SIG-M5 treated with dmso at 0.1 percent for 504 hours (cell line): Measurements from ENCODE around the gene PRDM16.

Source experiments
- DNase-seq: peaks from one replicate; lab custom pipeline; 2025; ENCODE audit not compliant: unreplicated experiment; lab: John Stamatoyannopoulos, UW

PRDM16 gene

DNA sequence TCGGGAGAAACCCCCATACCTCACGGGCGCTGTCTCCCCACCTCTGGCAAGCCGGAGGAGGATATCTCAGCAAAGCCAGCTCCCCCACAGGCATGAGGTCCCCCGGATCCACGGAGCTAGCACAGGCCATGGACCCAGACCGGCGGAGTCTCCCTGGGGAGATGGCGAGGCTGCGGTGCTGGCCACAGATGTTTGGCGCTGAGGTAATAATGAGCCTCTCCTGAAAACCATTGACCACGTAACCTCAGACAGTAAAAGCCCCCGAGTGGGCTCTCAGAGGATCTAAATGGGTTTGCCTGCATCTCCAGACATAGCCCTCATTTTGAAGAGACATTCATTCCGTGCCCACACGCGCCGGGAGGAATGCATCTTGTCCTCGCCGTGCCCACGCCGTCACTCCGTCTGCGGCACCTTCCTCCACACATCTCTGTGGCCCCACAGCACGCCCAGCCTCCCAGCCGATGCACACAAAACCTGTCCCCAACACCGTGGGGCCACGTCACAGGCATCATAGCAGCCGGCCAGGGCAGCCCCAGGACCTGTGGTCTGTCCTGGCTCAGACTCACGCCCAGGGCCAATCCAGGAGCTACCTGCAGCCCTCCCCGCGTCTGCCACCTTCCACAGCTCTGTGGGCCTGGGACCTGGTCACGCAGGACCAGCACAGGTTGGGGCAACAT is 150.9 kb downstream of the PRDM16 start:
- DNase-seq = no peak

DNA sequence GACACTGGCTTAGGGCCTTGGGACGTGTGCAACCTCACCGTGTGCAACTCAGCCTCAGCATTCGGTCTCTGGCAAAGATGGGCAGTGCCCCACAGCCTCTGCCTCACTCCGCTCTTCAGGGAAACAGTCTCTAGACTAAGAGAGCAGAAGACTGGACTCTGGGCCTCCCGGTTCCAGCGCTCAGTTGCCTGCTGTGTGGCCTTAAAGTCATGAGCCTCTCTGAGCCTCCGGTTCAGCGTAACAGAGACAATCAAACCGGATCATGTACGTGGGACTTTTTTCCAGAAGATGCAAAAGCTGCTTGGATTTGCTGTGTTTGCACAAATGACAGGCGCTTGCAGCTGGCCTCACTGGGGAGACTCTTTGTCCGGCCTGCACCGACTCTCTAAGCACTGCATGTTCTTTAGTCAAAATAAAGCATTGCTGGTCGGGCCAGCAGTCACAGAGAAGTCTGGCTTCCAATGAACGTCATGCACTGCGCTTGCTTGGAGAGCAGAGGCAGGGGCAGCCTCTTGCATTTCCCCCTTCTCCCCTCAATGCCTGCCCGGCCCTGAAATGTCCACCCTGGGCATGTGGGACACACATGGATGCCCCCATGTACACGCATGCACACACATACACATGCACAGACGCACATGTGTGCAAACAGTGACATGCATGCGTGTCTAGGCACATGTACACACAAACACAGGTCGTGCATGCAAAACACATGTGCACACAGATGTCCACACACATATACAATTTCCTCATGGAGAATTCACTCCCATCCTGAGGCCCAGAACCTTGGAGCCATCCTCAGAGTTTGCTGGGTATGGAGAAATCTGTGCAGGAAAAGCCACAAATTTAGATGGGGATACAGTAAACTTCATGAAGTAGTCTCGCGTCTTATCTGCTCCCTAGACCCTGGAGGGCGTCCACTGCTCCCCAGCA is 152.4 kb downstream of the PRDM16 start:
- no peak for DNase-seq

DNA sequence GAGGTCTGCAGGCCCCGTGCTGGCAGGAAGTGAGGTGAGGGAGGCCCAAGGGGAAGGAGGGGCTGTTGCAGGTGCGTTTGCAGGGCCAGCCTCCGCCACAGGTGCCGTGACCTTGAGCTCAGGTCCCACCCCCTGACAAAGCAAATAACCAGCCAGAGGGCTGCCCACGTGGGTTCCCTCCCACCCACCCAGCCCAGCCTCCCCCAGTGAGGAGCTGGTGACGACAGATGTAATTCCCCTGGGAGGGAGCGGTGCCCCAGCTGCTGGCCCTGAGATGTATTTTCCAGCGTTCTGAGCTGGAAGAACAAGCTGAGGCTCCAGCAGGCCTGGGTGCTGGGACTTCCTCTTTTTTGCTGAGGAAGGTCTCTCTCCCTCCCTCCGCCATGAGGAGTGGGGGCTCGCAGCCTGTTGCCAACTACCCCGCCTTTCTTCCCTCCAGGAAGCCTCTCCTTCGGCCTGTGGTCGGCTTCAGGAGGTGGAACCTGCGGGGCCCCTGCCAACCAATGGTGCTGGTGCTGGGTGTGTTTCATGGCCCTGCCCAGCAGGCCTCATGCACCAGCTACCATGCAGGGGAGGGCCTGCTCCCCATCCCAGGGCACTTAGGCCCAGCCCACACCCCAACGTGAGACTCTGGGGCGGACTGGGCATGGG is 153.2 kb downstream of the PRDM16 start:
- DNase-seq = no peak

DNA sequence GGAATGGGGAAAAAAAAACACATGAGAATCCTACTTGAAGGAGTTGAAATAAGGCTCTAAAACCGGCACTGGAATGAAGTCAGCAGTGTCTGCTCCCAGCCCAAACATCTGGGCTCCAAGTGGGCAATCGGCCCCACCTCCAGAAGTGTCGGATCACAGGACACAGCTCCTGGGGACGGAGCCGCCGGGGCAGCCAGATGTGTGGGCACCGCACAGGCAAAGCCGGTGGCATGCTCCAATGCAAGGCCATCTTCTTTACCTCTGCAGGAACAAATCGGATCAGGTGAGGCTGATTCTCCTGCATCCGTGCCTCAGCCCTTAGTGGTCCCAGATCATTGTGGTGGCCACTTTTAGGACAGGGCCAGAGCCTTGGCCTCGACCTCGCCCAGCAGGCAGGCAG is 156.7 kb downstream of the PRDM16 start:
- no peak for DNase-seq

DNA sequence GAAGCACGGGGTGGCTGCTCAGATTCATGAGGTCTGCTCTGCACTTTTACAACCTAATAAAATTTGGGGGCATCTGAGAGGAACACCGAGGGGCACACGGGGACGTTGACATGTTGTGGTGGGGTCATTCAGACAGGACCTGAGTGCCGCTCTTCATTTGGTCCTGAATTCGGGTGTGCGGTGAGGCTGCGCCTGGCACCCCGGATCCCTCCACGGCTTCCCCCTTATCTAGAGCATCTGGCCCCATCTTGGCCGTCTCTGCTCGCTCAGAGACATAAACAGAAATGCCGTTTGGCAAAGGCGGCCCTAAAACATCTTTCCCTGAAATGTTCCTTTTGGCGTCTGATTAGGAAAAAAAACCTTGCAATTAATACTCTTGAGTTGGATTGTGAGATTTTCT is 157.2 kb downstream of the PRDM16 start:
- DNase-seq = no peak

DNA sequence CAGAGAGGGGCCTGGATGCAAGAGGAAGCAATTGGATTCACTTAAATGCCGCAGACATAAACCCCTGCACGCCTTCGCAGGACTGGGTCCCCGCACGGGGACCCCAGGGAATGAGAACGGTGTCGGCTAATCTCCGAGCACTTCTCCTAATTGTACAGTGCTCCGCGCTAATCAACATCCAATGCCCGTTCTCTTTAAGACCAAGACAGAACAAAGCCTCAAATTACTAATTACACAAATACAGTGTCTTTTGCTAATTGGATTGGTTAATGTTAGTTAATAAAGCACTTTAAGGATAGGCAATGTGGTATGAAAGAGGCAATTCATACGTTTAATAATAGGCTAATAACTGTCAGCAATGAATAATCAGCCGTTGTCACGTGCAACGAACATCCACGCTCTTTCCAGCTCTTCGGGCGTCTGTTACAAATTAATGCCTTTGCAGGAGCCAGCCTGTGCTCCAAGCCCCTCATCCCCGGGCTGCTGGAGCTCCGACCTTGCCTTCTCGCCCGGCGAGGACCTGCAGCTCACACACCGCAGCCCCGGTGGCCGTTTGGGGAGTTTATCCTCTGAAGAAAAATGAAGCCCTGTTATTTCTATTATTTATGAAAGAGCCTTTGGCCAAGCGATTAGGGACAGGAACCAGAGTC is 157.8 kb downstream of the PRDM16 start:
- DNase-seq = no peak

DNA sequence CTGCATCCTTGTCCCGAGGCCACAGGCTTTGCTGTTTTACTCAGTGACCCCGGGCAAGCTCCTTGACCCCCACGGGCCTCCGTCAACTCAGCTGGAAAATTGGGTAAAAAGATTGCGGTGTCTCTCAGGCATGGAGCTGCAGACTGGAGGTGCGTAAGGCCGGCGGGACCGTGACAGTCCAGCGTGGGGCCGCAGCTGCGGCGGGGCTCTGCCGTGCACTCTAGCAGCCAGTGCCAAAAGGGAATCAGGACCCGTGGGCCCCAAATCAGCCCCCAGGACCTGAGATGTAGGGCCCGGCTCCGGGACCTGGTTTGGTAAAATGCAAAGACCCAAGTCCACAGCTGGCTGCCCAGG is 158.3 kb downstream of the PRDM16 start:
- DNase-seq = no peak

DNA sequence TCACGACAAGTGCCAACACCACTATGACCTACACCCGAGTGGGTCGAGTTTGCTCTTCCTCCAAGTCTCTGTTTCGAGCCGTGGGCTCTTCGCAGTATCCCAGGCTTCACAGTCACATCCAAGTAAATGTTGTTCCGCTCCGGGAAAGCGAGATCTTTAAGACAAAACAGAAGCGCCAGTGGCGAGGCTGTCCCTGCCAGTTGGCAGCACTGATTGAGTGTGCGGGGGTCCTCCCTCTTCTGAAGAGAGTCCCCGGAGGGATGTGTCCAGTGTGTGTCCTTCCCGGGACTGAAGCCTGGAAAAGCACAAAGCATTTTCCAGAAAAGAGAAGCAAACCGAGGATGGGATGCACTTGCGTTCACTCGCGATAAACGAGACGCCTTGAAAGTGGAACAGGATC is 158.9 kb downstream of the PRDM16 start:
- DNase-seq = no peak

DNA sequence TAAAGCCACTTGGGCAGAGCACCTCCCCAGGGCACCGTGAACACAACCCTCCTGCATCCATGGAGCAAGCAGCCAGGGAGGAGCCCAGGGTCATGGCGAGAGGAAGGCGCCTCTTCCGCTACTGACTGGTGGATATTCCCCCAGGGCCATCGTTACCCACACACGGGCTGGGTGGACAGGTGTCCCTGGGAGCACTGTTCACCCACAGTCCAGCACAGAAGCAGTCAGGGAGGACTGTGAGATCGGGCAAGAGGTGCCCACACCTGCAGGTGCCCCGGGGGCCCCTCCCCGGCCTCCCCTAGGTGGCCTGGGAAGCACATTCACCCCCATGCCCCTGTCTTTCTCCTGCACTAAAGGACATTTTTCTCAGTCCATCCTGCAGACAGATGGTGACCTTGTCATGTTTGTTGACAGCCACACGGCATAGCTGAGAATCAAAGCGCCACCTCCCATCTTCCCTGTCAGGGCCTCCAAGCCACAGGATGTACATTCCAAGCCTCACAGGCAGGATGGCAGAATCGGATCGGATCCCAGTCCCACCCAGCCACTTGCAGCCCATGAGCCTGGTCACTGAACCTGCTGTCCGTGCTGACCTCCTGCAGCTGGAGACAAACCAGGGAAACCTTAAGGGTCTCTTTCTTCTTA is 160.2 kb downstream of the PRDM16 start:
- no peak for DNase-seq

DNA sequence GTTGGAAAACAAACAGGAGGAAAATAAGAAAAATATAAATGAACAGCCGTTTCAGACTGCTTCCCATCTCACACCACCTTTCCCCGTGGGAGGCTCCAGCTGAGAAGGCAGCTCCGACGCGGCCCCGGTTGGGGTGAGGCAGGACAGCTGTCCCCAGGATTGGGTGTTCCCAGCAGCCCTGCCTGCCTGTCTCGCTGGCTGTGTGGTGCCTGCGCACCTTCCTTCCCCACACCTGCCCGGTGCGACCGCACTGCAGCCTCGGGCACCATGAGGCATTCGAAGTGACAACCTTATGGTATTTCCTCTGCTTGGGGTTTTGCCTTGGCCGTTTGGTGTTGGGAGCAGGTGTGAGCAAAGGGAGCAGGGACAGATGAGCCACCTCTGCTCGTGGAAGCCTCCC is 161.6 kb downstream of the PRDM16 start:
- no peak for DNase-seq

DNA sequence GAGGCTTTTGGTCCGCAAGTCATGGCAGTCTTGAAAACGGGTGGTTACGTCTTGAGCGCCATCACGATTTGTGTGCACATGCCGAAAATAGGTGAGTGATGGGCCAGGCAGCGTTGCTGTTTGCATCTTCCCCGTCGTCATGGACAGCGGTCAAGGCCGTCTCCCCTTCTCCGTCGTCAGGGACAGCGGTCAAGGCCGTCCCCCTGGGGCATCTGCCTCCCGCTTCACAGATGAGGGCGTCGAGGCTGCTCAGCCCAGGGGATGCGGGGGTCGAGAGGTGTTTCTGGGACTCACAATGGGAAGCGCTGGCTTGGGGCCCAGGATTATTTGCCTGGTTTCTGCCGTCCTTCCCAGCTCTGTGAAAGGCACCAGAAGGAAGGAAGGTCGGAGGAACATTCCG is 162.2 kb downstream of the PRDM16 start:
- no peak for DNase-seq

DNA sequence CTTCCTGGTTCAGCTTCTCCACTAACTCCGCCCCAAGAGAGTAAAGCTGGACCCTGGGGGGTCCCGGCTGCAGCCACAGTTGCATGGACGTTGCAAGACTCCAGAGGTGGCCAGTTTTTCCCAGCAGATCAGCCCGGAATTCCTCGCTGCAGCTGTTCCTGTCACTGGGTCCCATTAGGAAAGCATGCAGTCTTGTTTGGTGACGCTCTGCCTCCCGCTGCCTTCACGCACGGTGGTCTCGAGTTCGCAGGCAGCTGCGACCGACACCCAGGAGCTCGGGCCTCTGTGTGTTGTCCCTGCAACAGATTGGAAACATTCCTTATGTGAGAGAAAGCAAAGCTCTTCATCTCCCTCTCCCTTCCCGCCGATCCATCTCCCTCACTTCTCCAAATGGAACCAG is 162.8 kb downstream of the PRDM16 start:
- no peak for DNase-seq

DNA sequence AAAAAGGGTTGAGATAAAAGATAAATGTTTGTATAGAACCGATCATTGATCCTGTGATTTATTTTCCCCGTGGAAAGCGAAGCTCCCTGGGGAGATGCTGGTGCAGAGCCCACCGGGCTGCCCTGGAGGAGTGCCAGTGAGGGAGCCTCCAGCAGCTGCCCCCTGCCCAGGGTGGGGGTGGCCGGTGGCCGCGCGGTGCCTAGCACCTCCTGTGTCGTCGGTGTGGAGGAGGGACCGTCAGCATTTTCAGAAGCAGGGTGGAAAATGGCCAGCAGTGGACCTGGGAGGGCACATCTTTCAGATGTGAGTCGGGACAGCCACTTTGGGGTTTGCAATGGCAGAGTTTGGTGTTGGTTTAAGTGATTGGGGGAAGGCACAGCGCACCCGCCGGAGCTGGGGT is 164.0 kb downstream of the PRDM16 start:
- DNase-seq = no peak

DNA sequence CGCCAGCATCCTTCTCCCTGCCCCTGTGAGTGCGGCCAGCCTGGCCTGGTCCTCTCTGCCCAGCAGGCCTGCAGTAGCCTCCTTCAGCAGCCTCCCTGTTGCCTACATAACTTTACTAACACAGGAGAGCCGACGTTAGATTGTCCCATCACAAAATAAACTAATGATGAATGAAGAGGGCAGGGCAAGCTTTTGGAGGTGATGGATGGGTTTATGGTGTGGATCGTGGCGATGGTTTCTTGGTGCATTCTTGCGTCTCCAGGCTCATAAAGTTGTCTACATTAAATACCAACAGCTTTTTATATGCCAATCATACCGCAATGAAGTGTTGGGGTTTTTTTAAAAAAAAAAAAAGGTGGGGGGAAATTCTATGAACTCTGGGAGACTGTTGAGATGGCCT is 164.5 kb downstream of the PRDM16 start:
- no peak for DNase-seq

DNA sequence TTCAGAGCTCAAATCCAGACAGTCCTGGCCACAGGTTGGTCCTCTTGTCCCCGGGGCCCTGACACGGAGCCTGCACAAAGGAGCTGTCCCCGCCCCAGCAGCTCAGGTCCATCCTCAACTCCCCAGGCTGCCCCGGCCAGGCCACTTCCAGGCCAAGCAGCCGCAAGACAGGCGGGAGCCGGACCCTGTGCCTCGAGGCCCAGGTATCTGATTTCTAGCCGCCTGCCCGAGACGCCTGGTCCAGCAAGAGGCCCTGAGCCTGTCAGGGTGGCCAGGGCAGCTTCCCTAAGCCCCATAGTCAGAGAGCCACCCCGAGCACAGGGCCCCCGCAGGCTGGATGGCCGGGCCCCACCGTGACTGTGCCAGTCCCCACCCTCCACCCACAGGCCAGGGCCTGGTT is 165.3 kb downstream of the PRDM16 start:
- no peak for DNase-seq

DNA sequence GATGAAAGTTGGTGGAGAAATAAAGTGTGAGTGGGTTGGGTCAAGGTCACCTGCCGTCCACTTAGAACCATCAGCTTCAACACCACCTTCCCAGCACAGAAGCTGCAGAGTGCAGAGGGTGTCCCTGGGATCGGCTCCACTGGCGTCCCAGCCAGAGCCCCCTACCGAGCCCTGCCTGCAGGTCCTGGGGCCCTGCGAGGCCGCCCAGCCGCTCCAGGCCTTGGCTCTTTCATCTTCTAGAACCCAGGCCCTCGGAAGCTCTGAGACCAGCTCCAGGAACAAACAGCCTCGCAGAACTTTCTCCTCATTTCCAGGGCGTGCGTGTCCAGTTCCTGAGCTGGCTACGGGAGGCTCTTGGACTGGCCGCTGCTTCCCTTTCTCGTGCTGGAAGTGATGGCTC is 166.0 kb downstream of the PRDM16 start:
- DNase-seq = no peak

DNA sequence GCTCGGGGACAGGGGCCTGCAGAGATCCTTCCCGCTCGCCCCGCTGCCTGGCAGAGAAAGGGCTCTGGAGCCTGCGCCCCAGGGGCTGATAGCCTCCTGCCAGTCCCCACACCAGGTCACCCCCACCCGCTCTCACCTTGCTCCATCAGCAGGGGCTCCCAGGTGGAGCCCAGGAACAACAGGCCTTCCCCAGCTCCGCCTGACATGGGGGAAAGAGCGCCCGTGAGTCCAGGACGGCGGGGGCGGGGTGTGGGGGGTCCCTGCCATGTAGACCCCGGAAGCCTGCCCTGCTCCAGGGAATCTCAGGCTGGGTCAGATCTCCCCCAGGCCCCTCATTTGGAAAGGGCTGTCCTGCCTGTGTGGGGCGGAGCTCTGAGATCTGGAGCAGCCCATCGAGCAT is 166.5 kb downstream of the PRDM16 start:
- no peak for DNase-seq

DNA sequence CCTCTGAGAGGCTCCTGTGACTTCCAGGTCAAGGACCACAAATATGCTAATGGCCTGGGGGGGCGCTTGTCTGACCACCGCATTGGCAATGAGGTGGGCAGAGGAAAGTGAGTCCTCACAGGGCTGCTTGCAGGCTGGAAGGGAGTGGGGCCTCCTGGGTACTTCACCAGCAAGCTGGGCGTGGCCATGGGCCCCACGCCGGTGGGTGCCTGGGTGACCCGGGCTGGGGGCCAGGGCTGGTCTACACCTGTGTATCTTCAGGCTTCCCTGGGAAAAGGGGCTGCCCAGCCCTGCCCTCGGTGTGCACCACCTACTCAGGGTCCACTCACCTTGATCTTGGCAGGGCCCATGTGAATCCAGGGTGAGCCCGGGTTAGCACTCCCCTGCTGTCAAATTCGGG is 167.4 kb downstream of the PRDM16 start:
- no peak for DNase-seq

DNA sequence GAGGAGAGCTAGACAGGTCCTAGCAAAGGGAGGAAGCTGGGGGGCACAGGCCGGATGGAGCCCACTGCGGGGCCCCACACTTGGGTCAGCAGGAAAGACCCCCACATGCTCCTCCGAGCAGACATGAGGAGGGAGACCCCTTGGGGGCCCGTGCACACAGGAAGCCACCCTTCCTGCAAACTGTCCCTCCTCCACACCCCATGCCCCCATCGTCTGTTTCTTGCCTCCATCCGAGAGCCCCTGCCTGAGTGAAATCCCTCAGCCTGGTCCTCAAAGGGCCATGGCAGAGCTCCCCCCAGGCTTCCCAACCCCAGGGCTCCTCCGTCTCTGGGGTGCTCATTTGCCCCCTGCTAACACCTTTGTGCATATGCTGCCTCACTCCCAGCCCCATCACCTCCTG is 168.0 kb downstream of the PRDM16 start:
- DNase-seq = no peak

DNA sequence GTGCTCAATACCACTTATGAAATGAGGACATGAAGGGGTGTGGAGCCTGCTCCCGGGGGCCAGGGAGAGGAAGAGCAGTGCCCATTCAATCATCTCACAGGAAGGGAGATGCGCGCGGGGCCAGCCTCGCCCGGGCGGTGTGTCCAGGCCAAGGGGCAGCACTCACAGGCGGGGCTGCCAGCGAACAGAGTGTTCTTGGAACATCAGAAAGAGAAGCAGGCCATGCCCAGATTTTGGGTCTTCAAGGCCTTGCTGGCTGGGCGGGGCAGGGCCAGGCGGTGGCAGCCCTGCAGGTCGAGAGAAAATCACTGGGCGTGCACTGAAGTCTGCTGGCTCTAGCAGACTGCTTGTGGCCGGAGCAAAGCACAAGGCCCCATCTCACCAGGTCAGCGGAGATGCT is 168.6 kb downstream of the PRDM16 start:
- no peak for DNase-seq
